SJCRH30 (cell line): Measurements from ENCODE around the gene TCF12. TPM values are rescaled to one million over a fixed set of nuclear protein-coding genes. Genes with fewer than 3 reads are reported as not detected.

Source experiments
- DNase-seq, 2 experiments: peaks; one replicate each; pipeline ENCODE4 v3.0.0-alpha.2; 2015 to 2020
- H3K27ac ChIP-seq: fragments of 250-450 bp; sonication (Bioruptor Pico); 2 replicates; pipeline ENCODE4 v1.5.1; 2020; ENCODE audit warnings: mild to moderate bottlenecking, moderate library complexity
- H3K27me3 ChIP-seq: fragments of 250-450 bp; sonication (Bioruptor Pico); 2 replicates; pipeline ENCODE4 v1.5.1; 2020; ENCODE audit warnings: mild to moderate bottlenecking, moderate library complexity
- H3K36me3 ChIP-seq: fragments of 250-450 bp; sonication (Bioruptor Pico); 2 replicates; pipeline ENCODE4 v1.5.1; 2020; ENCODE audit warnings: mild to moderate bottlenecking, moderate library complexity
- H3K4me1 ChIP-seq: fragments of 250-450 bp; sonication (Bioruptor Pico); 2 replicates; pipeline ENCODE4 v1.5.1; 2020; ENCODE audit warnings: mild to moderate bottlenecking, moderate library complexity
- H3K4me3 ChIP-seq: fragments of 250-450 bp; sonication (Bioruptor Pico); 2 replicates; pipeline ENCODE4 v1.5.1; 2020; ENCODE audit warnings: mild to moderate bottlenecking, moderate library complexity
- H3K9me3 ChIP-seq: fragments of 250-450 bp; sonication (Bioruptor Pico); replicated peaks from 2 replicates; pipeline ENCODE4 v1.5.1; 2020; ENCODE audit warnings: mild to moderate bottlenecking, moderate library complexity
- total RNA-seq: library from RNA; depleted of rRNA; stranded (reverse); fragments of >200 nt; shearing (Covaris generic); gene quantifications from 2 replicates; pipeline ENCODE4 v1.2.3, GENCODE V29; 2014

TCF12 gene
- total RNA-seq, 1 experiment from 2014 or later: 173 TPM

- no peak for DNase-seq
- Histone ChIP-seq H3K4me1 (peaks cover 46% of the 10 kb centered on the region), H3K36me3 (peaks cover 2% of the 10 kb centered on the region), H3K27me3 (no peaks in the 10 kb centered on the region), H3K27ac (peak overlapping the region; percentile 43), H3K4me3 (no peak overlapping the region), H3K9me3 (no peaks in the 10 kb centered on the region)
These were observed 306.2 kb downstream of the TCF12 start for GRCh38 chr15:57224664-57225063.

- H3K9me3 ChIP-seq: no peaks in the 10 kb centered on the region
- peaks cover 46% of the 10 kb centered on the region for H3K4me1 ChIP-seq
- no peak overlapping the region for H3K4me3 ChIP-seq
- no peaks in the 10 kb centered on the region for H3K27me3 ChIP-seq
- peaks cover 14% of the 10 kb centered on the region for H3K36me3 ChIP-seq
- DNase-seq: no peak
- H3K27ac ChIP-seq: no peak overlapping the region
These were observed 308.7 kb downstream of the TCF12 start for GRCh38 chr15:57227166-57227565.

- peaks cover 45% of the 10 kb centered on the region for H3K4me1 ChIP-seq
- no peaks in the 10 kb centered on the region for H3K9me3 ChIP-seq
- H3K27ac ChIP-seq: no peak overlapping the region
- no peaks in the 10 kb centered on the region for H3K27me3 ChIP-seq
- H3K36me3 ChIP-seq: peaks cover 20% of the 10 kb centered on the region
- H3K4me3 ChIP-seq: no peak overlapping the region
- no peak for DNase-seq
These were observed 309.5 kb downstream of the TCF12 start for GRCh38 chr15:57227899-57228298.

- Histone ChIP-seq H3K27me3 (no peaks in the 10 kb centered on the region), H3K36me3 (peaks cover 24% of the 10 kb centered on the region), H3K4me3 (no peak overlapping the region), H3K4me1 (peaks cover 41% of the 10 kb centered on the region), H3K9me3 (no peaks in the 10 kb centered on the region), H3K27ac (no peak overlapping the region)
- no peak for DNase-seq
These were observed 310.0 kb downstream of the TCF12 start for GRCh38 chr15:57228395-57228794.

GRCh38 chr15:57229051-57229450 is 310.6 kb downstream of the TCF12 start:
- H3K4me3 ChIP-seq: no peak overlapping the region

GRCh38 chr15:57231559-57231958 is 313.1 kb downstream of the TCF12 start:
- DNase-seq: no peak
- Histone ChIP-seq H3K4me3 (no peak overlapping the region), H3K9me3 (no peaks in the 10 kb centered on the region), H3K27ac (no peak overlapping the region), H3K4me1 (peaks cover 45% of the 10 kb centered on the region), H3K27me3 (no peaks in the 10 kb centered on the region), H3K36me3 (peaks cover 48% of the 10 kb centered on the region)

More at GRCh38 chr15:57229051-57229450, 310.6 kb downstream of the TCF12 start:
- H3K36me3 ChIP-seq: peaks cover 30% of the 10 kb centered on the region
- H3K4me1 ChIP-seq: peaks cover 36% of the 10 kb centered on the region
- DNase-seq: no peak
- H3K27ac ChIP-seq: no peak overlapping the region
- no peaks in the 10 kb centered on the region for H3K9me3 ChIP-seq
- H3K27me3 ChIP-seq: no peaks in the 10 kb centered on the region

- H3K27ac ChIP-seq: no peak overlapping the region
- no peaks in the 10 kb centered on the region for H3K9me3 ChIP-seq
- peaks cover 33% of the 10 kb centered on the region for H3K4me1 ChIP-seq
- no peak overlapping the region for H3K4me3 ChIP-seq
- no peak for DNase-seq
- no peaks in the 10 kb centered on the region for H3K27me3 ChIP-seq
- H3K36me3 ChIP-seq: peaks cover 71% of the 10 kb centered on the region
These were observed 315.7 kb downstream of the TCF12 start for GRCh38 chr15:57234156-57234555.

GRCh38 chr15:57235186-57235585 is 316.7 kb downstream of the TCF12 start:
- Histone ChIP-seq H3K4me1 (peaks cover 33% of the 10 kb centered on the region), H3K27me3 (no peaks in the 10 kb centered on the region), H3K9me3 (no peaks in the 10 kb centered on the region), H3K27ac (peak overlapping the region; percentile 35; the same call in 1 of the 2 replicates), H3K4me3 (no peak overlapping the region), H3K36me3 (peaks cover 71% of the 10 kb centered on the region)
- DNase-seq: peak in 1 of 2 experiments; percentile 67

GRCh38 chr15:57235873-57236272 is 317.4 kb downstream of the TCF12 start:
- H3K27me3 ChIP-seq: no peaks in the 10 kb centered on the region
- H3K9me3 ChIP-seq: no peaks in the 10 kb centered on the region
- peak overlapping the region; percentile 35; the same call in 1 of the 2 replicates for H3K27ac ChIP-seq
- H3K4me3 ChIP-seq: no peak overlapping the region
- H3K36me3 ChIP-seq: peaks cover 75% of the 10 kb centered on the region
- DNase-seq: peak; percentile 74 to 75
- peaks cover 33% of the 10 kb centered on the region for H3K4me1 ChIP-seq

GRCh38 chr15:57236561-57237300 is 318.3 kb downstream of the TCF12 start:
- DNase-seq: no peak
- no peaks in the 10 kb centered on the region for H3K9me3 ChIP-seq
- H3K4me1 ChIP-seq: peaks cover 33% of the 10 kb centered on the region
- peaks cover 75% of the 10 kb centered on the region for H3K36me3 ChIP-seq
- H3K27me3 ChIP-seq: no peaks in the 10 kb centered on the region
- H3K4me3 ChIP-seq: no peak overlapping the region
- H3K27ac ChIP-seq: peak overlapping the region; percentile 1; the same call in 1 of the 2 replicates

- Histone ChIP-seq H3K4me1 (peaks cover 33% of the 10 kb centered on the region), H3K36me3 (peaks cover 71% of the 10 kb centered on the region)
These were observed 318.8 kb downstream of the TCF12 start for GRCh38 chr15:57237301-57237642.

GRCh38 chr15:57237676-57238075 is 319.2 kb downstream of the TCF12 start:
- no peak overlapping the region for H3K4me3 ChIP-seq
- peaks cover 33% of the 10 kb centered on the region for H3K4me1 ChIP-seq
- H3K9me3 ChIP-seq: no peaks in the 10 kb centered on the region
- H3K36me3 ChIP-seq: peaks cover 67% of the 10 kb centered on the region
- H3K27ac ChIP-seq: no peak overlapping the region
- DNase-seq: no peak
- H3K27me3 ChIP-seq: no peaks in the 10 kb centered on the region

More at GRCh38 chr15:57237301-57237642, 318.8 kb downstream of the TCF12 start:
- H3K27ac ChIP-seq: 0 out of 2 replicates have a peak overlapping the region, but pooled peaks have one; percentile 1
- H3K27me3 ChIP-seq: no peaks in the 10 kb centered on the region
- no peak overlapping the region for H3K4me3 ChIP-seq
- DNase-seq: no peak
- H3K9me3 ChIP-seq: no peaks in the 10 kb centered on the region

- peak; percentile 95 to 98 for DNase-seq
- H3K9me3 ChIP-seq: no peaks in the 10 kb centered on the region
- H3K36me3 ChIP-seq: peaks cover 73% of the 10 kb centered on the region
- H3K27me3 ChIP-seq: no peaks in the 10 kb centered on the region
- H3K4me1 ChIP-seq: peaks cover 29% of the 10 kb centered on the region
- no peak overlapping the region; the same call in 1 of the 2 replicates for H3K4me3 ChIP-seq
- peak overlapping the region; percentile 92 for H3K27ac ChIP-seq
These were observed 326.7 kb downstream of the TCF12 start for GRCh38 chr15:57245130-57245529.

GRCh38 chr15:57245714-57246113 is 327.3 kb downstream of the TCF12 start:
- H3K9me3 ChIP-seq: no peaks in the 10 kb centered on the region
- peaks cover 72% of the 10 kb centered on the region for H3K36me3 ChIP-seq
- no peaks in the 10 kb centered on the region for H3K27me3 ChIP-seq
- peak overlapping the region; percentile 92 for H3K27ac ChIP-seq
- H3K4me1 ChIP-seq: peaks cover 29% of the 10 kb centered on the region
- no peak for DNase-seq
- H3K4me3 ChIP-seq: no peak overlapping the region; the same call in 1 of the 2 replicates

GRCh38 chr15:57248074-57248473 is 329.6 kb downstream of the TCF12 start:
- peaks cover 50% of the 10 kb centered on the region for H3K4me1 ChIP-seq
- no peak overlapping the region for H3K4me3 ChIP-seq
- no peaks in the 10 kb centered on the region for H3K9me3 ChIP-seq
- no peak for DNase-seq
- H3K27me3 ChIP-seq: no peaks in the 10 kb centered on the region
- no peak overlapping the region for H3K27ac ChIP-seq
- H3K36me3 ChIP-seq: peaks cover 70% of the 10 kb centered on the region

- H3K27ac ChIP-seq: peak overlapping the region; percentile 62
- DNase-seq: peak; percentile 36 to 77
- H3K27me3 ChIP-seq: no peaks in the 10 kb centered on the region
- no peaks in the 10 kb centered on the region for H3K9me3 ChIP-seq
- peaks cover 72% of the 10 kb centered on the region for H3K36me3 ChIP-seq
- no peak overlapping the region for H3K4me3 ChIP-seq
- peaks cover 30% of the 10 kb centered on the region for H3K4me1 ChIP-seq
These were observed 332.9 kb downstream of the TCF12 start for GRCh38 chr15:57251308-57251707.
